ENCODE data around the gene PGLYRP1.

GRCh38 chr19:46015687-46016425 is 7.0 kb downstream of the PGLYRP1 start:
- TF ChIP-seq TCF7 (IDR thresholded peaks at IDR 0.05; ENCODE audit: low read depth) (no peak), CTCF (CRISPR knock-in tag; IDR thresholded peaks at IDR 0.05) (no peak), ZNF382 (CRISPR knock-in tag; IDR thresholded peaks at IDR 0.05; ENCODE audit: borderline replicate concordance) (no peak)

Data from HepG2 (cell line).